Osteoblast (primary cell): Measurements from ENCODE around the gene TFPI2. TPM values are rescaled to one million over a fixed set of nuclear protein-coding genes. Genes with fewer than 3 reads are reported as not detected.

Experiments
- DNase-seq: peaks from one replicate; pipeline ENCODE4 v3.0.0; 2011; ENCODE audit warnings: low spot score, mixed read lengths; ENCODE audit not compliant: insufficient read length; ENCODE audit errors: missing footprints
- H2AFZ ChIP-seq: 2 replicates; pipeline ENCODE4 v1.6.0; 2011; ENCODE audit warnings: mild to moderate bottlenecking, low read length
- H3K27ac ChIP-seq: 2 replicates; pipeline ENCODE4 v1.5.1; 2011; ENCODE audit warnings: mild to moderate bottlenecking, low read depth, low read length, moderate library complexity
- H3K27me3 ChIP-seq: 2 replicates; pipeline ENCODE4 v1.6.0; 2012; ENCODE audit warnings: mild to moderate bottlenecking, control low read depth, inconsistent platforms, low read length, moderate library complexity; ENCODE audit not compliant: insufficient read depth
- H3K36me3 ChIP-seq: 2 replicates; pipeline ENCODE4 v1.5.1; 2011; ENCODE audit warnings: mild to moderate bottlenecking, low read length, control low read depth, moderate library complexity; ENCODE audit not compliant: insufficient read depth
- H3K4me1 ChIP-seq: 2 replicates; pipeline ENCODE4 v1.5.1; 2011; ENCODE audit warnings: mild to moderate bottlenecking, low read length, control low read depth, moderate library complexity; ENCODE audit not compliant: insufficient read depth
- H3K4me2 ChIP-seq: 2 replicates; pipeline ENCODE4 v1.6.0; 2011; ENCODE audit warnings: mild to moderate bottlenecking, low read length; ENCODE audit not compliant: insufficient read depth
- H3K4me3 ChIP-seq: fragments of 200-600 bp; sonication (generic); 3 replicates; pipeline ENCODE4 v1.5.1; 2012; ENCODE audit warnings: mild to moderate bottlenecking, low read length, inconsistent platforms; ENCODE audit not compliant: insufficient read depth
- H3K79me2 ChIP-seq: 2 replicates; pipeline ENCODE4 v1.6.0; 2012; ENCODE audit warnings: mild to moderate bottlenecking, low read length, control low read depth, inconsistent platforms; ENCODE audit not compliant: insufficient read depth
- H3K9me3 ChIP-seq: 2 replicates; pipeline ENCODE4 v1.5.1; 2011; ENCODE audit warnings: low read depth, low read length, control low read depth
- H4K20me1 ChIP-seq: 2 replicates; pipeline ENCODE4 v1.6.0; 2012; ENCODE audit warnings: mild to moderate bottlenecking, low read length, control low read depth; ENCODE audit not compliant: insufficient read depth
- total RNA-seq: library from RNA; depleted of rRNA; stranded (reverse); fragments of >200 nt; gene quantifications from 2 replicates; pipeline ENCODE4 v1.2.3, GENCODE V29; 2012
- TF ChIP-seq, protein P1 (sequence below): IDR thresholded peaks from 2 replicates; pipeline ENCODE4 v1.5.1; 2011; ENCODE audit warnings: mild to moderate bottlenecking, low read depth, low read length, moderate library complexity; ENCODE audit errors: extremely low read depth

The TFPI2 gene
- total RNA-seq, 1 donor: 8.7 TPM

DNA sequence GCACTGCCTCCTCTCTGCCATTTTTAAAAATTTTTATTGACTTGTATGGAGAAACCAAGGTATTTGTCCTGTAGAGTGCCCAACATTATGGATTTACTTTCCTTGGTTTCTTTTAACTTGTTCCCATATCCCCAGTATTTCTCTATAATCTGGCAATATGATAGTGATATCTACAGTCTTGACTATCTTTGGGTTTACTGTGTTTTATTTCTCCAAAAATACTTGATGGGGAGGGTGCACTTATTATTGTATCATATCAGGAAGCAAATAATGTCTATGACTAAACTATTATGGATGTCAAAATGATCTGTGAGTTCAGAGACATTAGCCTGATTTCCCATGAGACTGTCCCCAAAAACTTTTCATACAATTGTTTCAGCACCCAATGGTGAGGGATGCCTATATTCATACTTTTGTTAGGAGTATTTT lies 6.6 kb downstream of the TFPI2 start:
- no peaks in the 10 kb centered on the region for H3K9me3 ChIP-seq
- no peaks in the 10 kb centered on the region for H3K36me3 ChIP-seq
- H4K20me1 ChIP-seq: no peaks in the 10 kb centered on the region
- no peak for DNase-seq
- no peaks in the 10 kb centered on the region for H3K27me3 ChIP-seq
- H3K4me3 ChIP-seq: no peak overlapping the region
- H3K27ac ChIP-seq: no peak overlapping the region
- H3K79me2 ChIP-seq: no peaks in the 10 kb centered on the region
- TF ChIP-seq, protein P1, sequence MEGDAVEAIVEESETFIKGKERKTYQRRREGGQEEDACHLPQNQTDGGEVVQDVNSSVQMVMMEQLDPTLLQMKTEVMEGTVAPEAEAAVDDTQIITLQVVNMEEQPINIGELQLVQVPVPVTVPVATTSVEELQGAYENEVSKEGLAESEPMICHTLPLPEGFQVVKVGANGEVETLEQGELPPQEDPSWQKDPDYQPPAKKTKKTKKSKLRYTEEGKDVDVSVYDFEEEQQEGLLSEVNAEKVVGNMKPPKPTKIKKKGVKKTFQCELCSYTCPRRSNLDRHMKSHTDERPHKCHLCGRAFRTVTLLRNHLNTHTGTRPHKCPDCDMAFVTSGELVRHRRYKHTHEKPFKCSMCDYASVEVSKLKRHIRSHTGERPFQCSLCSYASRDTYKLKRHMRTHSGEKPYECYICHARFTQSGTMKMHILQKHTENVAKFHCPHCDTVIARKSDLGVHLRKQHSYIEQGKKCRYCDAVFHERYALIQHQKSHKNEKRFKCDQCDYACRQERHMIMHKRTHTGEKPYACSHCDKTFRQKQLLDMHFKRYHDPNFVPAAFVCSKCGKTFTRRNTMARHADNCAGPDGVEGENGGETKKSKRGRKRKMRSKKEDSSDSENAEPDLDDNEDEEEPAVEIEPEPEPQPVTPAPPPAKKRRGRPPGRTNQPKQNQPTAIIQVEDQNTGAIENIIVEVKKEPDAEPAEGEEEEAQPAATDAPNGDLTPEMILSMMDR: no peak
- no peak overlapping the region for H2AFZ ChIP-seq
- H3K4me2 ChIP-seq: no peak overlapping the region
- H3K4me1 ChIP-seq: peaks cover 3% of the 10 kb centered on the region

DNA sequence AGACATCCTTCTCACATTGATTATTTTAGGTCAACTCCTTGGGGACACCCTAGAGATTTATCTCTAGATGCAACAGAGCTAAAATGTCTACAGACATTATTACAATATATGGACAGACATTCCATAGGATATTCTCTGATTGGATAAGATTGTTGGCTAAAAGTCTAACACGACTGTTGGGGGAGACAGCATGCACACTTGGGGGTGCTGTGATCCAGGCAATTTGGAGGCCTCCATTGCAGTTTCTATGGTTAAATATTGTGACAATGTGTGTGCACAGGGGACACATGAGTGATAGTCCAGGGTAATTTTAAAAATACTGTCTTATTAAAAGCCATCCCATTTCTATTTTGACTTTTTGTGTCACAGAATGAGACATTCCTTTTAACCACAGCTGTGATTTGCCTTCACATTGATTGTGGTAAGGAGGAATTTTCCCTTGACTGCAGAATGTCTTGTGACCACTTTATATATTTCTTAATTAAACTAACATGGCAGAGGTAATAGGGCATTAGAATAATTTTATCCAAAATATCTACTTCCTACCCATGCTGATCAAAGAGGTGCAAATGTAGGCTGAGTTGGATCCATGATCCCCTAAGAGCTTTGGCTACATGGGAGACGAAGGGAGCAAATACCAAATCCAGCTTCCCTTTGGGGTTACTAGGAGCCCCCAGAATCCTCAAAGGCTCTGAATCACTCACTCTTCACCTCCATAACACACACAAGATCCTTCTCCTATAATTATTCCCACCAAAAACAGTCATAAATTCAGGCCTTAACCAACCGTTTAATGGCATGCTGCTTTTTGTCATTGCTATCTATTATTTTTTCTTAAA lies 7.3 kb downstream of the TFPI2 start:
- no peaks in the 10 kb centered on the region for H3K79me2 ChIP-seq
- H3K36me3 ChIP-seq: no peaks in the 10 kb centered on the region
- DNase-seq: no peak
- H3K27me3 ChIP-seq: no peaks in the 10 kb centered on the region
- H3K4me3 ChIP-seq: no peak overlapping the region
- no peaks in the 10 kb centered on the region for H4K20me1 ChIP-seq
- H3K4me1 ChIP-seq: no peaks in the 10 kb centered on the region
- TF ChIP-seq, protein P1: no peak
- peak overlapping the region; percentile 18 for H2AFZ ChIP-seq
- no peak overlapping the region for H3K4me2 ChIP-seq
- no peaks in the 10 kb centered on the region for H3K9me3 ChIP-seq
- H3K27ac ChIP-seq: no peak overlapping the region

DNA sequence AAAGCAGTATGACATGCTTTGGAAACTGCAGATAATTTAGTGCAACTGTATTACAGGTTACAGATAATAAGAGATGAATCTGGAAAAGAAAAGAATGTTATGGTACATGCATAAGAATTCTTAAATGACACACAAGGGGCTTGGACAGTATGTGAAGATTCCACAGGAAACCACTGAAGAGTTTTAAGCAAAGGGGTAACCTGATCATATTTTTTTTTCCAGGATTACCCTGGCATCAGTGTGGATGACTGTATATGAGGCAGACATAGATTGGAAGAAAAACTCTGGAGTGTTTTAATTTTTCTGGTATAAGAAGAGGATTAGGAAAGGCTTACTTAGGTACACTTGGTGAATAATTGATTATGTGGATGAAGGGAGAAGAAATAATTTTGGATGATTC lies 8.1 kb downstream of the TFPI2 start:
- H4K20me1 ChIP-seq: no peaks in the 10 kb centered on the region
- TF ChIP-seq, protein P1: no peak
- no peak for DNase-seq

DNA sequence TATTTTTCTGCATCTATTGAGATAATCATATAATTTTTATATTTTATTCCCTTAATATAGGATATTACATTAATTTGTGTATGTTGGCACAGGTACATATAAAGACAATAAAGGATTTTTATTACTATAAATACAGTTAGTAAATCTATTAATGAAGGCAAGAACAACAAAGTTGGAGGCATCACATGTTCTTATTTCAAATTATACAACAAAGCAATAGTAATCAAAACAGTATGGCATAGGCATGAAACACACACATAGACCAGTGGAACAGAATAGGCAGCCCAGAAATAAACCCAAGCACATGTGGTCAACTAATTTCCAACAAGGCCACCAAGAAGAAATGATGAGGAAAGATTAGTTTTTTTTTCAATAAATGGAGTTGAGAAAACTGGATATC lies 11.2 kb downstream of the TFPI2 start:
- Histone ChIP-seq H3K27me3 (no peaks in the 10 kb centered on the region), H3K4me2 (no peak overlapping the region), H3K36me3 (no peaks in the 10 kb centered on the region), H4K20me1 (no peaks in the 10 kb centered on the region), H3K4me3 (no peak overlapping the region), H3K27ac (no peak overlapping the region), H3K4me1 (no peaks in the 10 kb centered on the region), H3K79me2 (no peaks in the 10 kb centered on the region), H2AFZ (no peak overlapping the region), H3K9me3 (no peaks in the 10 kb centered on the region)
- TF ChIP-seq, protein P1: no peak
- no peak for DNase-seq

More for the DNA sequence above, 8.1 kb downstream of the TFPI2 start:
- no peak overlapping the region for H3K27ac ChIP-seq
- H3K4me2 ChIP-seq: no peak overlapping the region
- H3K36me3 ChIP-seq: no peaks in the 10 kb centered on the region
- no peak overlapping the region for H3K4me3 ChIP-seq
- H3K9me3 ChIP-seq: no peaks in the 10 kb centered on the region
- H2AFZ ChIP-seq: peak overlapping the region; percentile 7
- H3K79me2 ChIP-seq: no peaks in the 10 kb centered on the region
- no peaks in the 10 kb centered on the region for H3K27me3 ChIP-seq
- H3K4me1 ChIP-seq: no peaks in the 10 kb centered on the region
